Stimulated activated CD4-positive, alpha-beta T cell treated with anti-CD3 and anti-CD28 coated beads, Interleukin-1b, Interleukin-23, amount 100 ng/mL, for 1 hour (primary cell): ENCODE results near the gene RBP3.

Source experiments
- DNase-seq, 2 donors: peaks; one replicate each; pipeline ENCODE4 v3.0.0-alpha.2; 2020; ENCODE audit warnings: low read depth in 2 of 2

RBP3 gene

DNA sequence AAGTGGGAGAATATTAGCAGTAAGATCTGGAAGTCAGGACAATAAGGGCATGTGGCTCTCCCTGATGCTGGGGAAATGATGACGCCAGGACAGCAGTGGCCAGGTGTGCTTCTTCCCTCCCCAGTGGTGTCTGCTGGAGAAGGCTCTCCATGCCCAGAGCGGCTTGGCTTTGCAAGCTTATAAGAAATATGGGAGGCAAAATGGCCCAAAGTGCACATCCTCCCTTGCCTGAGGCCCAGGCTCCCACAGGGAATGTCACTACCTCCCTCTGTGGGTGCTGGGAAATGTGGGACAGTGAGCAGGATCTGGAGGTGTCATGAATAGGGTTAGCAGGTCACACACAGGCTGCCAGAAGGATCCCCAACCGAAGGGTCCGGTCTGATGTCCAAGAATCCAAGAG, 53.0 kb downstream of the RBP3 start:
- DNase-seq = no peak

DNA sequence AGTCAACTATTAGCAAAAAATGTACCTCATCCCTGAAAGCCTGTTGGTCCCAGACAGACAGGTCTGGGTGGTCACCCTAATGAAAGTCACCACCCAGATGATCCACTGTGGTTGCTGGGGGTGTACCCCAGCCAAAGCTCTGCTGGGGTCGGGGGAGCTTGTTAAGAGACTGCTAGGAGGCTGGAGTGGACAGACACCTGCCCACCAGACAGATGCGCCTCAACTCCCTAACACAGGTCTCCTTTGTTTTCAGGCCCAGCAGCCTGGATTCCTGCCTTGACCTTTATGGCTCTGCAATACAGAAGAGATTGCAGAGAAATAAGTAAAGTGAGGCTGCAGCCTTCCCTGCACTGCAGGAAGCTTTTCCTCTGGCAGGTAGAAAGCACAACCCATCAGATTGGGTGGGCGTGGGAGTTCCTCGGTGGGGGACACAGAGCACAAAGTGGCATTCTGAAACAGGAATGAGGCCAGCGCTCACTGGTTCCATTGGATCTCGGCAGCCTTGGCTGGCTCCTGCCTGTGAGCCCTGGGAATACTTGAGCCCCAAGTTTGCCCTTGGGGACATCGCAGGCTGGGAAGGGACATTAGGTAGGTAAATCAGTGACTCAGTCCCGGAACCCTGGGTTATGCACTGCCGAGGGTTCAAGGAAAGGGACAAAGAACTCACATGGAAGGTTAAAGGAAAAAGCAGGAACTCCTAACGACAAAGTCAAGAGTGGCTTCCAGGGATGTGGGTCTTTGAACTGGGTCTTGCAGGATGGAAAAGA, 53.9 kb downstream of the RBP3 start:
- no peak for DNase-seq

DNA sequence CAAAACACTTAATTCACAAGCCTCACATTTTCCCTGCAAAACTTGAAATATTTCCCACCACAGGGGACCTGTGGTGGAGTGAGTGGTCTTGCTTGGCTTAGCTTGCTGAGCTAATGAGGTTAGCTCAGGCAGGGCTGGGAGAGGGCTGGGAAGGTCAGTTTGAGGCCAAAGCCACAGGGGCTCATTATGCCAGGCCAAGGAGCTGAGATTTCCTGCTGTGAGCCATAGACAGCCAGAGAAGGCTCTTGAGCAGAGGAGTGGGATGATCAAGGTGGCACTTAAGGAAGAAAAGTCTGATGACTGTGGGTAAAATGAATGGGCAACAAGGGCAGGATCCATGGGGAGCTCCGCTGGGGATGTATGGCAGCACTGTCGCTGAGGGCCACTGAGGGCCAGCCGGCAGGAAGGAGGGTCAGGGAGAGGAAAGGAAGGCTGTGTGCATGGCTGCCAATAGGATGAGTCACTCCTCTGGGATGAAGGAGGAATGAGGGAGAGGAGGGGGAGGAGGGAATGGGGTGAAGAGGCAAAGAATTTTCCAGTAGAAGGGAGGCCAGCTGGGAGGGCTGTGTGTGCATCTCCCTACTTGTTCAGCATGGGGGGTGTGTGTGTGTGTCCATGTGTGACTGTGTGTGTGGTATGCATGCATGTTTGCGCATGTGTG, 54.6 kb downstream of the RBP3 start:
- DNase-seq = no peak

DNA sequence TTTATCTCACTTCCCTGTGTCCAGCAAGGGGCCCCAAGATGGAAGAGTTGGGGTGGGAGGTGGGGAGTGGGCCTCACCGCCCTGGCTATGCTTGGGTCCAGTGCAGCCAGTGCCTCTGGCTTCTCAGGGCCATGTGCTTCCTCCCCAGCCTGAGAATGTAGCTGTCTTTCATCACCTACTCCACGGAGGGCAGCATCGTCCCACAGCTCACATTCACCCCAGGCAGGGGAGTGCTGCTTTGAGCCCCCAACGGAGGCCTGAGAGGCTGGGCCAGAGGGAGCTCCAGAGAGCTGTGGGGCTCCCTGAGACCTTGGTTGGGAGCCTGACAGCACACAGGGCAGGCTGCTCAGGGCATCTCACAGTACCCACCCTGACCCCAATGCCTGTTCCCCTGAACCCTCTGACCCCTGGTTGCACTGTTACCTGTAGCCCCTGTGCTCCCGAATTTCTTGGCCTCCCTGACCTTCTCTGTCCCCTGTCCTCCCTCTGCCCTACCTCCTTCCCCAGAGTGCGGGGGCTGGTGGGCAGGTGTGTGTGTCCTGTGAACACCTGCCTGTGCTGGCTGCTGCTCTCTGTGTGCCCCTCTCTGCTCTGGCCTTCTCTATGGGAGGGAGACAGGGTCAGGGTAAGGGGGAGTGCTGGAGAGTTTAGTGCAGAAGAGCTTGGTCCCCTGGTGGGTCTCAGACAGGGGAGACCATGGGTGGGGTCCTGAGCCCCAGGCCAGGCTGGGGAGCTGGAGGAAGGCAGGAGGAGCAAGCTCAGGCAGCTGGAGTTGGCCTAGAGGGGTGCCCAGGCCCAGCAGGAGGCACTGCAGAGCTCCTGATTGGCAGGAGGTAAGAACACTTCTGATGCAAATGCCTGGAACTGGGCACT, 55.5 kb downstream of the RBP3 start:
- DNase-seq = no peak

DNA sequence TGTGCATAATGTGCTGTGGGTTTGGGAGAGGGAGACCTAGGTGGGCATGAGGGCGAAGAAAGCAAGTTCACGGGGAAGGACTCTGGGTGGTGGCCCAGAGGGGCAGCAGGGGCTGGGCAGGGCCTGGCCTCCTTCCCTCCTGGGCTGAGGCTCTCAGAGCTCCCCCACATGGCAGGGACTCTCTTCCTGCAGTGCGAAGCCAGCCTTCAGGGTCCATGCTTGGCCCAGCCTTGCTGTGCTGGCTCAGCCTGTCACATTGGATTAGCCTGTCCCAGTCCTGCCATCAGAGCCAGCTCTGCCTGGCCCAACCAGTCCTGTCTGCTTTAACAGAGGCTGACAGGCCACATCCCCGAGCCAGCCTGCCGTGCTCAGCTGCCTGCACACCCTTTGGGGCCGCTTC, 56.3 kb downstream of the RBP3 start:
- DNase-seq = no peak

DNA sequence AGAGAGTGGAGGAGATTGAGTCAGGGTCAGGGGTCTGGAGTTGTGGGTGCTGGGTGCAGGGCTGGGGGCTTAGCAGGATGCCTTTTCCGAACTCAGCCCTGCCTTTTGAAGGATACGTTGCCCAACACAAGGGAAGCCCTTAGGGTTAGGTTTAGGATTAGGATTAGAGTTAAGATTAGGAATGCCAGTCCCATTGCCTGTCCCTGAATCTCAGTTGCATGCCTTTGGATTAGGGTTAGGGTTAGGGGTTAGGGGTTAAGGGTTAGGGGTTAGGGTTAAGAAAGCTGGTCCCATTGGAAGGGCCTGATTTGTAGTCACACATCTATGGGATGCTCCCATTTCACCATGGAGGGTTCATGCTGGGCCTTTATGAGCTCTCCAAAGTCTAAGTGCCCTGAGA, 56.8 kb downstream of the RBP3 start:
- no peak for DNase-seq

DNA sequence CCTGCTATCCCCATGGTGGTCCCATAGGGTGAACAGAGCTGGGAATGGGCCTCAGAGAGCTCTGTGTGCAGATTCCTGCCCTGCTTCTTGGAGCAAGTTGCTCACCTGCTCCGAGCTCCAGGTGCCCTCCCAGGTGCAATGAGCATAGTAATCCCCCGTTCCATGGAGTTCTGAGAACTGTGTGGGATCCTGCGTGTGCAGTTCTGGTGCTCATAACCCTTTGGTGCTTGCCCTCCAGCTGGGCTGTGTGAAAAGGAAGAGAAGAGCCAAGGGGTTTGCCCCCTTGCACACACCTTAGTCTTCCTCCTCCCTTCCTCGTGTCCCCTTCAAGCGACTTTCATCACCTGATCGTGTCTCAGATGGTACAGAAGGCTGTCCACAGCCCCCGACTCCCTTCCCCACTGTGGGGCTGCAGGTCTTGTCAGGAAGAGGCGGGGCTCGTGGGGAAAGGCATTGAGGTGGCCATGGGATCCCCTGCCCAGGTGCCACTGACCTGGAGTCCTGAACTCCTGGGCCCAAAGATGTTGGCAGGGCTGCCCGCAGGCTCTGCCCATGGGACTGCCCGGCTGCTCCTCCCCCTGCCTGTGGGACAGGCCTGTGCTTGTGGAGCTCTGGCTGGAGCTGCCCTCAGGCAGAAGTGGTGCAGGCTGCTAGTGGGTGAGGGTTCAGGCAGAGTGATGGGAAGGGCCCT, 57.8 kb downstream of the RBP3 start:
- DNase-seq = no peak

DNA sequence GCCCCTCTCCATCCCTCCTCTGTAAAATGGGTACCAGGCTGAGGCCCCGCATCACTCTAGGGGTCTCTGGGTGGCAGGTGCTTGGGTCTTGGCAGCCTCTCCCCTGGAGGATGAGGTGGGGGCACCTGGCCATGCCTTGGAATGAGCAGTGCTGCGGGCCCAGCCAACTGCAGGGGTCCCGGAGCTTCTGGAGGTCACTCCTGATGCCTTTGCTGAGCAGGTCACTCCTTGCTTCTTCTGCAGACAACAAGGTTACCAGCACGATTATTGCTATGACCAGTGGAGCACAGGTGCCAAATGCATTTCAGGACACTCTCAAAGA, 58.3 kb downstream of the RBP3 start:
- DNase-seq = no peak

DNA sequence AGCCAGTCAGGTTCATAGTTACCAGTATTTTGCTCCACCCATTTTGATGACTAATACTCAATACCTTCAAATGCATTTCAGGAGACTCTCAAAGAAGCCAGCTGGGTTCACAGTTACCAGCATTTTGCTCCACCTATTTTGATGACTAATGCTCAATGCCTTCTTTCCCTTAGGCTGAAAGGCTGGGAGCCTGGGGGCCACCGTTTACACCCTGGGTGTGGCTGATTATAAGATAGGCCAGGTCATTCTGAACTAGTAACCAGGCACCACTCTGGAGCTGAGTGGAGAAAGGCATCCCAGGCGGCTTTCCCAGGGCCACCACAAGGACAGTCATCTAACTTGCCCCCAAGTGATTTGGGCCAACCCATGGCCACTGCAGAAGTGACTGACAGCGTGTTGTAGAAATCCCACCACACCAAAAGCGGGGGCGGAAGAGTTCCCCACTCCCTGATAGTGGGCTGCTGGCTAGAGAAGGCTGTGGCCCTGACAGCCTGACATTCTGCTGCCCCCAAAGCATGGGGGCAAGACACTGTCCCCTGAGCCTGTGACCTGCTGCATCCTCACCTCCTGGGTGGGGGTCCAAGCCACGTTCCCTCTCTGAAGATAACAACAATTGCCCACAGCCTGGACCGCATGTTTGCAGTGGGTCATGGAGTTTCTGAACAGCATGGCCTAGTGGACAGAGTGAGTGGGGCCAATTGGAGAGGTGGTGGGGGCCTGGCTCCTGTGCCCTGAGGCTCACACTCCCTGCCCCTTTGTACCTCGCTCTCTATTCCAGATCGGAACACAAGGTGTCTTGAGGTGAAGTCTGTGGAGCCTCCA, 58.9 kb downstream of the RBP3 start:
- DNase-seq = no peak
